Measurements from ENCODE around the gene WAS.

- TF ChIP-seq CTCF (IDR thresholded peaks at IDR 0.05) (no peak), POLR2A (IDR thresholded peaks at IDR 0.05) (no peak)
Observed at GRCh38 chrX:48703228-48703627, 19.6 kb downstream of the WAS start.
